GM18870 (cell line): ENCODE measurements around the gene MAD2L2.
"Not testable (repeated sequence)": the region's sequence is repeated elsewhere in the genome, so short reads cannot be mapped to it uniquely, and the experiment has no call there.

ENCODE experiments used
- ATAC-seq: cut with Tn5 transposase; IDR thresholded peaks from one replicate; pipeline ENCODE4 v1.9.1; 2021; ENCODE audit warnings: moderate library complexity; ENCODE audit not compliant: unreplicated experiment

MAD2L2 gene

GRCh38 chr1:11654137-11654938 is 26.6 kb downstream of the MAD2L2 start, which contains the start of the genes FBXO2 and FBXO44:
Gene FBXO2 (minus strand): TSS chr1:11654429. CDS start chr1:11654340, 89 bp downstream.
Gene FBXO44 (plus strand): TSS chr1:11654877. CDS start chr1:11655836, 959 bp downstream.
- ATAC-seq, result no peak

- ATAC-seq, result no peak
These were observed 27.1 kb downstream of the MAD2L2 start for GRCh38 chr1:11653861-11654136.

- ATAC-seq, result no peak
These were observed 27.7 kb downstream of the MAD2L2 start for GRCh38 chr1:11653101-11653860.

- no peak for ATAC-seq
These were observed 28.7 kb downstream of the MAD2L2 start for GRCh38 chr1:11652203-11652780.

GRCh38 chr1:11651017-11651416 is 29.9 kb downstream of the MAD2L2 start:
- ATAC-seq, result no peak

- ATAC-seq, result no peak
These were observed 30.5 kb downstream of the MAD2L2 start for GRCh38 chr1:11650331-11650991.

GRCh38 chr1:11649624-11650330 is 31.2 kb downstream of the MAD2L2 start:
- ATAC-seq, result no peak

GRCh38 chr1:11649237-11649623 is 31.7 kb downstream of the MAD2L2 start:
- no peak for ATAC-seq

- no peak for ATAC-seq
These were observed 32.2 kb downstream of the MAD2L2 start for GRCh38 chr1:11648732-11649158.

- ATAC-seq, result no peak
These were observed 32.9 kb downstream of the MAD2L2 start for GRCh38 chr1:11648039-11648438.

- ATAC-seq, result no peak
These were observed 33.6 kb downstream of the MAD2L2 start for GRCh38 chr1:11647333-11647732.

- ATAC-seq, result no peak
These were observed 34.6 kb downstream of the MAD2L2 start for GRCh38 chr1:11646317-11646716.

- ATAC-seq, result no peak
These were observed 35.2 kb downstream of the MAD2L2 start for GRCh38 chr1:11645670-11646265.

GRCh38 chr1:11645270-11645669 is 35.7 kb downstream of the MAD2L2 start:
- ATAC-seq, result no peak

GRCh38 chr1:11643782-11644181 is 37.2 kb downstream of the MAD2L2 start:
- ATAC-seq, result no peak

GRCh38 chr1:11642418-11643017 is 38.4 kb downstream of the MAD2L2 start:
- not testable (repeated sequence) for ATAC-seq

GRCh38 chr1:11641776-11642305 is 39.1 kb downstream of the MAD2L2 start:
- no peak for ATAC-seq

- no peak for ATAC-seq
These were observed 40.0 kb downstream of the MAD2L2 start for GRCh38 chr1:11640944-11641343.

GRCh38 chr1:11640101-11640500 is 40.8 kb downstream of the MAD2L2 start:
- no peak for ATAC-seq

- no peak for ATAC-seq
These were observed 41.6 kb downstream of the MAD2L2 start for GRCh38 chr1:11639372-11639771.
